NCI-H2107 treated with DMSO at 0.1 percent for 48 hours (cell line): ENCODE data around the gene OLFML3.

ENCODE experiments used
- DNase-seq: peaks from one replicate; lab custom pipeline; 2025; ENCODE audit not compliant: unreplicated experiment; lab: John Stamatoyannopoulos, UW

The OLFML3 gene

DNA sequence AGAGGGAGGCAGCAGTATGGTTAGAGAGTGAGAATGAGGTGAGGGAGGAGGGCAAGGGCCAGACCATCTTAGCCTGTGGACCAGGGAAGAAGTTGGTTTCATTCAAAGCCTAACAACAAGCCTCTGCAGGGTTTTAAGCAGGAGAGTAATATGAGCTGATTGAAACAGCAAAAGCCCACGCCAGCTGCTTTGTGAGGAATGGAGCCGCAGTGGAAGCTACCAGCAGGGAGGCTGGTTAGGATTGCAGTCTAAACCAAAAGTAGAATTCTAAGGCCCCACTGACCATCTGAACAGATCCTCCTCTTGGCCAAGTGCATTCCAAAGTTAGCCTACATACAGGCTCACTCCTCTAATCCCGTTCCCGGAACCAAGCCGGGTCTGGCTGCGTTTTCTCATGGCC lies 44.8 kb downstream of the OLFML3 start:
- DNase-seq: peak; percentile 28

DNA sequence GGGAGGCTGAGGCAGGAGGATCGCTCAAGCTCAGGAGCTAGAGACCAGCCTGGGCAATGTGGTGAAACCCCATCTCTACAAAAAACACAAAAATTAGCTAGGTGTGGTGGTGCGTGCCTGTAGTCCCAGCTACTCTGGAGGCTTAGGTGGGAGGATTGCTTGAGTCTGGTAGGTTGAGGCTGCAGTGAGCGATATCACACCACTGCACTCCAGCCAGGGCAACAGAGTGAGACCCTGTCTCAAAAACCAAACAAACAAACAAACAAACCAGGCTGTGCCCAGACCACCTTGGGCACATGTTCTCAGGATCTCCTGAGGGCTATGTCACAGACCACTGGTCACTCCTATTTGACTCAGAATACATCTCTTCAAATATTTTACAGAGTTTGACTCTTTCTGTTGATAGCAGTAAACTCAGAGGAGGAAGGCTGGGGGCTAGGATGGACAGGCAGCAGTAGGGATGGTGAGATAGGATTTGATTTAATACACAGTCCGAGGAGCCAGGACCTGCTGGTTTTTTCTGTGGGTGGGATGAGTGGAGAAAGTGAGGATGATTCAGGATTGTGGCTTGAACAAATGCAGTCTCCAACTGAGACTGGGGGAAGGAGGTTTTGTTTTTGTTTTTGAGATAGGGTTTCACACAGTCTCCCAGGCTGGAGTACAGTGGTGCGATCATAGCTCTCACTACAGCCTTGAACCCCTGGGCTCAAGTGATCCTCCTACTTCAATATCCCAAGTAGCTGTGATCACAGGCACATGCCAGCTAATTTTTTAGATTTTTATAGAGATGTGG lies 46.5 kb downstream of the OLFML3 start:
- DNase-seq: no peak

DNA sequence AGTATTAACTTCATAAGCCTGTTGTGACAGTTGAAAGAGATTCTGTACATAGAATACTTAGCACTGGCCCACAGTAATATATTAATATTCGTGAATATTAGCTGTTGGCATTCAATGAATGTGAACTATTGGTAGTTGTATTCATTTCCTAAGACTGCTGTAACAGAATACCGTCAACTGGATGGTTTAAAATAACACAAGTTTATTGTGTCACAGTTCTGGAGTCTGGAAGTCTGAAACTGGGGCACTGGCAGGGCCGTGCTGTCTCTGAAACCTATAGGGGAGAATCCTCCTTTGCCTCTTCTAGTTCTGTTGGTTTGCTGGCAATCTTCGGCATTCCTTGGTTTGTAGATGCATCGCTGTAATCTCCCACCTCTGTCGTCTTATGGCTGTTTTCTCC lies 47.5 kb downstream of the OLFML3 start:
- DNase-seq: no peak
